Measurements from ENCODE around the gene CRLF1. TPM values are rescaled to one million over a fixed set of nuclear protein-coding genes. Genes with fewer than 3 reads are reported as not detected.

CRLF1 gene
- total RNA-seq, 1 donor: 0.21 TPM

DNA sequence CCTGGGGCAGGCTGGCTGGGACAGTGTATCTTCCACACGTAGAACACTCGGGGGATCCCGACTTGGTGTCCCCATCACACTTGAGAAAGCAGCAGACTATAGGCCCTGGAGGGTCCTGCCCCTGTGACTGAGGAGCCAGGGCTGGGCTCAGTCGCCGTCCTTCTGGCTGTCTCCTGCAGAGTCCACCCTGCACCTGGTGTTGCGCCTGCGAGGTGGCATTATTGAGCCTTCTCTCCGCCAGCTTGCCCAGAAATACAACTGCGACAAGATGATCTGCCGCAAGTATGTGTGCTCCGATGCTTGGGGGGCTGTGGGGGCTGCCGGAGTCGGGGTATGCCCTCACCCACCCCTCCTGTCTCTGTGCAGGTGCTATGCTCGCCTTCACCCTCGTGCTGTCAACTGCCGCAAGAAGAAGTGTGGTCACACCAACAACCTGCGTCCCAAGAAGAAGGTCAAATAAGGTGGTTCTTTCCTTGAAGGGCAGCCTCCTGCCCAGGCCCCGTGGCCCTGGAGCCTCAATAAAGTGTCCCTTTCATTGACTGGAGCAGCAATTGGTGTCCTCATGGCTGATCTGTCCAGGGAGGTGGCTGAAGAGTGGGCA, 31.8 kb downstream of the CRLF1 start:
- Histone ChIP-seq H3K4me1 (ENCODE audit: insufficient read depth, low read length) (peaks cover 25% of the 10 kb centered on the region), H3K27me3 (ENCODE audit: insufficient read depth, low read length) (no peaks in the 10 kb centered on the region), H3K9me3 (ENCODE audit: low read depth, low read length) (no peaks in the 10 kb centered on the region), H3K4me3 (ENCODE audit: low read length) (no peak overlapping the region)

- Histone ChIP-seq H3K9me3 (ENCODE audit: low read depth, low read length) (no peaks in the 10 kb centered on the region), H3K4me3 (ENCODE audit: low read length) (peak within 1 kb of the TSS; percentile 95), H3K27me3 (ENCODE audit: insufficient read depth, low read length) (no peaks in the 10 kb centered on the region), H3K4me1 (ENCODE audit: insufficient read depth, low read length) (peaks cover 25% of the 10 kb centered on the region)
Observed at GRCh38 chr19:18571564-18572344, 34.8 kb downstream of the CRLF1 start, which contains the start of gene UBA52. UBA52 (plus strand) TSS chr19:18571857; CDS start chr19:18573301, 1,444 bp downstream.

DNA sequence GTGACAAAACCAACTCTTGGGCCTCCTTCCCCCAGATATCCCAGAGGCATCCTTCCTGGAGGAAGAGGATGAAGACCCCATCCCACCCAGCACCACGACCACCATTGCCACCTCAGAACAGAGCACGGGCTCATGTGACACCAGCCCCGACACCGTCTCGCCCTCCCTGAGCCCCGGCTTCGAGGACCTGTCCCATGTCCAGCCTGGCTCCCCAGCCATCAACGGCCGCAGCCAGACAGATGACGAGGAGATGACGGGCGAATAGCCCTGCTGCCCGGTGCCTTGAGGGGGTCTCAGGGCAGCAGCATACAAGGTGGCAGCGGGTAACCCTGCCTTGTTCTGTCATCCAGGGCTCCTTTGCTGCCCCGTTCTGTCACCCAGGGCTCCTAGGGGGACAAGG, 38.2 kb downstream of the CRLF1 start:
- Histone ChIP-seq H3K4me1 (ENCODE audit: insufficient read depth, low read length) (peaks cover 21% of the 10 kb centered on the region), H3K9me3 (ENCODE audit: low read depth, low read length) (no peaks in the 10 kb centered on the region), H3K4me3 (ENCODE audit: low read length) (no peak overlapping the region), H3K27me3 (ENCODE audit: insufficient read depth, low read length) (no peaks in the 10 kb centered on the region)

DNA sequence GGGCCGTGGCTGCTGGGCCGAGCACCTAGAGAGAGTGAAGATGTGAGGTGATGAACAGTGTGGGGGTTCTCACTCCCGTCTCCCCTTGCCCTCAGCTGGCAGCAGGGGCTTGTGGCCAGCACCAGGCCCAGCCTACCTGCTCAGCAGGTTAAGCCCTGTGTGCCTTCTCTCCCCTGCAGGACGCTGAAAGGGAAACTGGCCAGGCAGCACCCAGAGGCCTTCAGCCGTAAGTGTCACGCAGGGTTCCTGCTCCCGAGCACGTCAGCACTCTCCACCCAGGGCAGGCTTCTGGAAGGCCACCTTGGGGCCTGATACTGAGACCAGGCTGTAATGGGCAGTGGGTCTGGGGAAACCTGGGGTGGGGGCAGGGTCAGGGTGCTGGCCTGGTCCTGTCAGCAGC, 39.6 kb downstream of the CRLF1 start:
- no peak overlapping the region for H3K4me3 ChIP-seq (ENCODE audit: low read length)
- no peaks in the 10 kb centered on the region for H3K9me3 ChIP-seq (ENCODE audit: low read depth, low read length)
- peaks cover 7% of the 10 kb centered on the region for H3K4me1 ChIP-seq (ENCODE audit: insufficient read depth, low read length)
- H3K27me3 ChIP-seq (ENCODE audit: insufficient read depth, low read length): no peaks in the 10 kb centered on the region

DNA sequence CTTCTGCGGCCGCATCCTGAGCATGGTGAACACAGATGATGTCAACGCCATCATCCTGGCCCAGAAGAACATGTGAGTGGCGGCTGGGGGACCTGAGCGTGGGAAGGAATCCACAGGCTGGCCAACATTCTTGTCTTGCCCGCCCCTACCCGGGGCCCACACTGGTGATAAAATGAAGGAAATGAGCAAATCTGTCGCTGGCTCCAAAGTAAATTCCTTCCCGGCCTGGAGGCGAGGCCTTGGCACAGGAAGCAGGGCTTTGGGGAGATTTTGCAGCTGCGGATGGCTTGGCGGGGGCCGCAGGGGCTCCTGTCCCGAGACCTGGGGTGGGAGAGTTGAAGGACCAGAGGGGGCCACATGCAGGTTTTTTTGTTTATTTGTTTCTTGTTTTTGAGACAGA, 44.5 kb downstream of the CRLF1 start:
- Histone ChIP-seq H3K4me1 (ENCODE audit: insufficient read depth, low read length) (peaks cover 18% of the 10 kb centered on the region), H3K9me3 (ENCODE audit: low read depth, low read length) (no peaks in the 10 kb centered on the region), H3K4me3 (ENCODE audit: low read length) (no peak overlapping the region), H3K27me3 (ENCODE audit: insufficient read depth, low read length) (no peaks in the 10 kb centered on the region)

- H3K9me3 ChIP-seq (ENCODE audit: low read depth, low read length): no peaks in the 10 kb centered on the region
- H3K27me3 ChIP-seq (ENCODE audit: insufficient read depth, low read length): no peaks in the 10 kb centered on the region
- no peak overlapping the region for H3K4me3 ChIP-seq (ENCODE audit: low read length)
- peaks cover 18% of the 10 kb centered on the region for H3K4me1 ChIP-seq (ENCODE audit: insufficient read depth, low read length)
Observed at GRCh38 chr19:18559685-18560084, 46.9 kb downstream of the CRLF1 start.

DNA sequence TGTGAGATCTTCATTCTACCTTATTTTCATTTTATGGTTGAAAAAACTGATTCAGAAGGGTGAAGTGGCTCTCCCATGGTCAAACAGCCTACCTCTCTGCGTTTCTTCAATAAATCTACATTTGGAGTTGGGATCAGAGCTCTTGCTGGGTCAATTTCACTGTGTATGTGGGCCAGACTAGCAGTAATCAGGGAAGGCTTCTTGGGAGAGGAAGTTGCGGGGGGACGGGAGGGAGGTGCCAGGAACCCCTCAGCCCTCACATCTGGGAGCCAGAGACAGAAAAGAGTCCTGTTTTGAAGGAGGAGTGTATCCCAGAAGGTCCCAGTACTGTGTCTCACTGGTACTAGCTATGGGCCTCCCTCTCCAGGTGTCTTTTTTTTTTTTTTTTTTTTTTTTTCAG, 48.0 kb downstream of the CRLF1 start:
- peak overlapping the region; percentile 95 for H3K4me3 ChIP-seq (ENCODE audit: low read length)
- H3K9me3 ChIP-seq (ENCODE audit: low read depth, low read length): no peaks in the 10 kb centered on the region
- H3K27me3 ChIP-seq (ENCODE audit: insufficient read depth, low read length): no peaks in the 10 kb centered on the region
- peaks cover 18% of the 10 kb centered on the region for H3K4me1 ChIP-seq (ENCODE audit: insufficient read depth, low read length)

GRCh38 chr19:18558202-18558555, 48.4 kb downstream of the CRLF1 start:
- H3K4me3 ChIP-seq (ENCODE audit: low read length): peak overlapping the region; percentile 95

GRCh38 chr19:18557411-18558201, 49.0 kb downstream of the CRLF1 start, which contains the start of gene KXD1:
KXD1 (plus strand) TSS chr19:18557870; CDS start chr19:18562057, 4,187 bp downstream.
- Histone ChIP-seq H3K9me3 (ENCODE audit: low read depth, low read length) (no peaks in the 10 kb centered on the region), H3K4me3 (ENCODE audit: low read length) (peak within 1 kb of the TSS; percentile 95), H3K27me3 (ENCODE audit: insufficient read depth, low read length) (no peaks in the 10 kb centered on the region), H3K4me1 (ENCODE audit: insufficient read depth, low read length) (peaks cover 18% of the 10 kb centered on the region)

More at GRCh38 chr19:18558202-18558555, 48.4 kb downstream of the CRLF1 start:
- H3K9me3 ChIP-seq (ENCODE audit: low read depth, low read length): no peaks in the 10 kb centered on the region
- H3K4me1 ChIP-seq (ENCODE audit: insufficient read depth, low read length): peaks cover 18% of the 10 kb centered on the region
- no peaks in the 10 kb centered on the region for H3K27me3 ChIP-seq (ENCODE audit: insufficient read depth, low read length)

DNA sequence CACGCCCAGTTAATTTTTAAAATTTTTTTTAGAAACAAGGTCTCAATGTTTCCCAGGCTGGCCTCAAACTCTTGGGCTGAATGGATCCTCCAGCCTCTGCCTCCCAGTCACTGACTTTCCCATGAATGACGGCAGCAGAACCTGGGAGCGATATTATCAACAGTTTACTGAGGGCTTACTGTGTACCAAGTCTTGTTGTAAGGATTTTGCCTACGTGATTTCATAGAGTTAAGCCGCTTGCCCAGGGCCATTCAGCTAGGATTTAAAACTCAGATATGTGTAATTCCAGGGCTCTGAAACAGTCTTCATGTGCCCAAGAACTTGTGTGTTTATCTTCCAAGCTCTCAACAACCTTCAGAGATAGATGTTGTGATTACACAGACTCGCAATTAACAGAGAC, 55.0 kb downstream of the CRLF1 start:
- H3K9me3 ChIP-seq (ENCODE audit: low read depth, low read length): no peaks in the 10 kb centered on the region
- no peak overlapping the region for H3K4me3 ChIP-seq (ENCODE audit: low read length)
- no peaks in the 10 kb centered on the region for H3K27me3 ChIP-seq (ENCODE audit: insufficient read depth, low read length)
- no peaks in the 10 kb centered on the region for H3K4me1 ChIP-seq (ENCODE audit: insufficient read depth, low read length)

GRCh38 chr19:18543814-18544475, 62.7 kb downstream of the CRLF1 start:
- Histone ChIP-seq H3K4me3 (ENCODE audit: low read length) (peak overlapping the region; percentile 41), H3K4me1 (ENCODE audit: insufficient read depth, low read length) (peaks cover 25% of the 10 kb centered on the region), H3K27me3 (ENCODE audit: insufficient read depth, low read length) (no peaks in the 10 kb centered on the region)

More at GRCh38 chr19:18543814-18544475, 62.7 kb downstream of the CRLF1 start:
- no peaks in the 10 kb centered on the region for H3K9me3 ChIP-seq (ENCODE audit: low read depth, low read length)

Other genes starting within 250 kb of the CRLF1 start
- gene GDF15, start 220.6 kb downstream of the CRLF1 start, total RNA-seq: not detected
- 32.7 TPM for gene LRRC25, start 209.2 kb downstream of the CRLF1 start, total RNA-seq
- gene SSBP4, start 187.4 kb downstream of the CRLF1 start, total RNA-seq: 46.2 TPM
- 7.8 TPM for gene ISYNA1, start 168.7 kb downstream of the CRLF1 start, total RNA-seq
- gene ELL, start 84.7 kb downstream of the CRLF1 start, total RNA-seq: 40.4 TPM
- 169 TPM for gene FKBP8, start 63.2 kb downstream of the CRLF1 start, total RNA-seq
- gene KXD1, start 48.9 kb downstream of the CRLF1 start, total RNA-seq: 70.5 TPM
- gene UBA52, start 34.9 kb downstream of the CRLF1 start, total RNA-seq: 1,795 TPM
- 48.7 TPM for gene REX1BD, start 18.0 kb downstream of the CRLF1 start, total RNA-seq
- gene TMEM59L, start 6.1 kb upstream of the CRLF1 start, total RNA-seq: not detected
- 8.0 TPM for gene KLHL26, start 30.2 kb upstream of the CRLF1 start, total RNA-seq
- 4.3 TPM for gene CRTC1, start 76.9 kb upstream of the CRLF1 start, total RNA-seq
- not detected for gene COMP, start 184.5 kb upstream of the CRLF1 start, total RNA-seq
- 66.1 TPM for gene UPF1, start 225.2 kb upstream of the CRLF1 start, total RNA-seq

All from mononuclear cell (primary cell).